RWPE1 (cell line): ENCODE data around the gene UNC45A.

Source experiments
- CTCF ChIA-PET: fragments of 350-600 bp; sonication (Branson Sonifier 250); formaldehyde crosslinking; extraction: SDS; loops from one replicate; lab custom pipeline; 2021; lab: Yijun Ruan, JAX
- POLR2A ChIA-PET: fragments of 400-600 bp; formaldehyde crosslinking; extraction: SDS; loops from one replicate; lab custom pipeline; 2020; ENCODE audit warnings: antibody characterized with exemption; ENCODE audit not compliant: low non-redundant PET; lab: Yijun Ruan, JAX
- DNase-seq: peaks from one replicate; pipeline ENCODE4 v3.0.0; 2012; ENCODE audit warnings: low spot score
- H3K27ac ChIP-seq: fragments of 450-650 bp; 2 replicates; pipeline ENCODE4 v1.5.1; 2017
- CTCF ChIP-seq: fragments of 450-650 bp; conservative IDR thresholded peaks from 2 replicates; pipeline ENCODE4 v1.5.1; 2017; ENCODE audit warnings: low read depth, mild to moderate bottlenecking

The UNC45A gene

GRCh38 chr15:90955624-90956273 is 20.7 kb downstream of the UNC45A start:
- peak; percentile 35 for DNase-seq
- CTCF ChIA-PET = interaction anchor here (0.6 to 4.4 kb wide), 15 partner anchors 12 to 1949 kb away, joined by 3 to 23 read pairs (median 7); partner anchors contain the start of gene HDDC3
- peak overlapping the region; percentile 98 for H3K27ac ChIP-seq
- POLR2A ChIA-PET = no interaction called here
- TF ChIP-seq CTCF = no peak

GRCh38 chr15:90956274-90957030 is 21.4 kb downstream of the UNC45A start:
- POLR2A ChIA-PET = interaction anchor here (0.6 kb wide), 1 partner anchor 38 kb away, joined by 3 read pairs; the partner anchor contains the start of gene PRC1
- CTCF ChIA-PET = interaction anchor here (0.5 to 4.4 kb wide), 31 partner anchors 10 to 1948 kb away, joined by 3 to 23 read pairs (median 4); partner anchors contain the start of genes BLM, HDDC3 and UNC45A
- peak overlapping the region; percentile 98 for H3K27ac ChIP-seq
- DNase-seq = peak; percentile 88
- peak; percentile 99 for TF ChIP-seq CTCF

- ChIA-PET POLR2A (interaction anchor here (0.6 kb wide), 1 partner anchor 37 kb away, joined by 3 read pairs; the partner anchor contains the start of gene PRC1), CTCF (interaction anchor here (0.5 to 4.4 kb wide), 28 partner anchors 9 to 1312 kb away, joined by 3 to 23 read pairs (median 5); partner anchors contain the start of genes BLM, HDDC3 and UNC45A)
- TF ChIP-seq CTCF = no peak
- DNase-seq = peak; percentile 30
- H3K27ac ChIP-seq = peak overlapping the region; percentile 98
Measured at GRCh38 chr15:90957031-90957790, 22.1 kb downstream of the UNC45A start.

- no peak for DNase-seq
- POLR2A ChIA-PET = no interaction called here
- TF ChIP-seq CTCF = no peak
- peak overlapping the region; percentile 98 for H3K27ac ChIP-seq
- CTCF ChIA-PET = interaction anchor here (0.6 to 4.4 kb wide), 9 partner anchors 14 to 315 kb away, joined by 3 to 23 read pairs (median 7); partner anchors contain the start of genes HDDC3 and UNC45A
Measured at GRCh38 chr15:90957791-90958190, 22.7 kb downstream of the UNC45A start.

GRCh38 chr15:90959028-90959595 is 24.0 kb downstream of the UNC45A start:
- DNase-seq = no peak
- peak overlapping the region; percentile 98 for H3K27ac ChIP-seq
- POLR2A ChIA-PET = no interaction called here
- TF ChIP-seq CTCF = no peak
- CTCF ChIA-PET = interaction anchor here (0.6 kb wide), 1 partner anchor 1341 kb away, joined by 6 read pairs; no protein-coding TSS in a partner anchor
